Neural cell (in vitro differentiated cells): ENCODE results near the gene GSG1. TPM values are rescaled to one million over a fixed set of nuclear protein-coding genes. Genes with fewer than 3 reads are reported as not detected.

ENCODE experiments used
- H2AFZ ChIP-seq: fragments of 200-600, 300-800 bp; sonication (generic), shearing (Covaris generic); 2 replicates; pipeline ENCODE4 v1.6.0; 2014; ENCODE audit warnings: low read depth, mild to moderate bottlenecking, antibody characterized with exemption, low read length, moderate library complexity
- H3F3A ChIP-seq: fragments of 200-600 bp; shearing (Covaris generic); 2 replicates; pipeline ENCODE4 v1.6.1; 2016; ENCODE audit warnings: mild to moderate bottlenecking, moderate library complexity, mixed read lengths, antibody characterized with exemption, low read length; ENCODE audit not compliant: insufficient read depth, poor library complexity, severe bottlenecking
- H3K27ac ChIP-seq: fragments of 200-600, 300-800 bp; sonication (generic), shearing (Covaris generic); 2 replicates; pipeline ENCODE4 v1.5.1; 2014; ENCODE audit warnings: mild to moderate bottlenecking, low read length, moderate library complexity
- H3K27me3 ChIP-seq: fragments of 300-800, 200-600 bp; sonication (generic), shearing (Covaris generic); 2 replicates; pipeline ENCODE4 v1.6.0; 2014; ENCODE audit warnings: mild to moderate bottlenecking, low read depth, low read length, moderate library complexity; ENCODE audit not compliant: insufficient read depth
- H3K36me3 ChIP-seq: fragments of 300-800, 200-600 bp; sonication (generic), shearing (Covaris generic); 2 replicates; pipeline ENCODE4 v1.5.1; 2014; ENCODE audit warnings: mild to moderate bottlenecking, antibody characterized with exemption, low read length, moderate library complexity; ENCODE audit not compliant: insufficient read depth
- H3K4me2 ChIP-seq: fragments of 300-800, 200-600 bp; sonication (generic), shearing (Covaris generic); 2 replicates; pipeline ENCODE4 v1.6.0; 2014; ENCODE audit warnings: mild to moderate bottlenecking, low read length
- H3K4me3 ChIP-seq: fragments of 300-800, 200-600 bp; sonication (generic), shearing (Covaris generic); 2 replicates; pipeline ENCODE4 v1.5.1; 2014; ENCODE audit warnings: mild to moderate bottlenecking, low read length, moderate library complexity
- H3K79me2 ChIP-seq: fragments of 200-600 bp; shearing (Covaris generic); replicated peaks from 2 replicates; pipeline ENCODE4 v1.6.0; 2014; ENCODE audit warnings: mild to moderate bottlenecking, low read length, moderate library complexity; ENCODE audit not compliant: insufficient read depth
- H3K9ac ChIP-seq: fragments of 300-800, 200-600 bp; sonication (generic), shearing (Covaris generic); 2 replicates; pipeline ENCODE4 v1.6.1; 2016; ENCODE audit warnings: mild to moderate bottlenecking, low read length, mixed read lengths
- H3K9me2 ChIP-seq: fragments of 200-600 bp; shearing (Covaris generic); 2 replicates; pipeline ENCODE4 v1.6.1; 2016; ENCODE audit warnings: mild to moderate bottlenecking, low read length, mixed read lengths; ENCODE audit not compliant: insufficient read depth
- H3K9me3 ChIP-seq: fragments of 200-600, 300-800 bp; sonication (generic), shearing (Covaris generic); 2 replicates; pipeline ENCODE4 v1.6.1; 2016; ENCODE audit warnings: mild to moderate bottlenecking, mixed run types, low read length, moderate library complexity, mixed read lengths
- H4K20me1 ChIP-seq: fragments of 200-600 bp; shearing (Covaris generic); 2 replicates; pipeline ENCODE4 v1.6.1; 2016; ENCODE audit warnings: mild to moderate bottlenecking, mixed run types; ENCODE audit not compliant: insufficient read depth
- CTCF ChIP-seq: fragments of 450-650 bp; IDR thresholded peaks from 2 replicates; pipeline ENCODE4 v1.5.1; 2014; ENCODE audit warnings: antibody characterized with exemption, mild to moderate bottlenecking, moderate library complexity; ENCODE audit not compliant: poor library complexity, severe bottlenecking
- EP300 ChIP-seq: fragments of 450-650 bp; conservative IDR thresholded peaks from 2 replicates; pipeline ENCODE4 v1.6.1; 2014; ENCODE audit warnings: antibody characterized with exemption, mild to moderate bottlenecking, moderate library complexity; ENCODE audit not compliant: poor library complexity, severe bottlenecking
- EZH2 ChIP-seq: fragments of 200-600, 300-800 bp; shearing (Covaris generic), sonication (generic); IDR thresholded peaks from 2 replicates; pipeline ENCODE4 v1.6.1; 2014; ENCODE audit warnings: antibody characterized with exemption, low read length, borderline replicate concordance, mild to moderate bottlenecking; ENCODE audit not compliant: insufficient read depth, poor library complexity, severe bottlenecking
- MXI1 ChIP-seq: fragments of 450-650 bp; conservative IDR thresholded peaks from 2 replicates; pipeline ENCODE4 v1.6.1; 2014; ENCODE audit warnings: antibody characterized with exemption, mild to moderate bottlenecking; ENCODE audit not compliant: poor library complexity, severe bottlenecking
- POLR2AphosphoS5 ChIP-seq: IDR thresholded peaks from 2 replicates; pipeline ENCODE4 v1.6.1; 2012
- RAD21 ChIP-seq: fragments of 450-650 bp; conservative IDR thresholded peaks from 2 replicates; pipeline ENCODE4 v1.6.1; 2014; ENCODE audit warnings: antibody characterized with exemption, mild to moderate bottlenecking, moderate library complexity
- REST ChIP-seq: IDR thresholded peaks from 2 replicates; pipeline ENCODE4 v1.6.1; 2012; ENCODE audit warnings: borderline replicate concordance
- SMC3 ChIP-seq: fragments of 450-650 bp; conservative IDR thresholded peaks from 2 replicates; pipeline ENCODE4 v1.6.1; 2014; ENCODE audit warnings: antibody characterized with exemption, mild to moderate bottlenecking, moderate library complexity; ENCODE audit not compliant: poor library complexity
- TAF1 ChIP-seq: IDR thresholded peaks from 2 replicates; pipeline ENCODE4 v1.6.1; 2012; ENCODE audit warnings: low read depth
- polyA plus RNA-seq: library from polyadenylated mRNA; depleted of rRNA; stranded (reverse); fragments of >200 nt; gene quantifications from 2 replicates; pipeline ENCODE4 v1.2.3, GENCODE V29; 2014

GSG1 gene
- polyA plus RNA-seq, 1 donor from 2014 or later, result 0.17 TPM

- Histone ChIP-seq H3K27me3 (no peaks in the 10 kb centered on the region), H3K9ac (no peak overlapping the region), H2AFZ (no peak overlapping the region), H3K79me2 (no peaks in the 10 kb centered on the region), H3F3A (no peaks in the 10 kb centered on the region), H3K27ac (no peak overlapping the region), H4K20me1 (no peaks in the 10 kb centered on the region), H3K9me2 (no peaks in the 10 kb centered on the region), H3K4me2 (no peak overlapping the region), H3K36me3 (no peaks in the 10 kb centered on the region), H3K4me3 (no peak overlapping the region), H3K9me3 (no peaks in the 10 kb centered on the region)
- TF ChIP-seq EP300, result no peak
- no peak for TF ChIP-seq RAD21
- TF ChIP-seq CTCF, result no peak
- no peak for TF ChIP-seq POLR2AphosphoS5
- TF ChIP-seq EZH2, result no peak
- TF ChIP-seq MXI1, result no peak
- TF ChIP-seq TAF1, result no peak
- TF ChIP-seq SMC3, result no peak
- no peak for TF ChIP-seq REST
These were observed 39.3 kb upstream of the GSG1 start for GRCh38 chr12:13142747-13143146.

GRCh38 chr12:13141686-13142085, 38.2 kb upstream of the GSG1 start:
- no peaks in the 10 kb centered on the region for H3F3A ChIP-seq
- H3K27me3 ChIP-seq, result no peaks in the 10 kb centered on the region
- TF ChIP-seq POLR2AphosphoS5 (no peak), MXI1 (no peak), TAF1 (no peak)
- no peak overlapping the region for H2AFZ ChIP-seq
- no peak overlapping the region for H3K27ac ChIP-seq
- H3K4me3 ChIP-seq, result no peak overlapping the region
- H3K9me2 ChIP-seq, result no peaks in the 10 kb centered on the region
- H3K36me3 ChIP-seq, result no peaks in the 10 kb centered on the region
- no peak overlapping the region for H3K9ac ChIP-seq
- no peak overlapping the region for H3K4me2 ChIP-seq
- no peaks in the 10 kb centered on the region for H3K79me2 ChIP-seq
- H4K20me1 ChIP-seq, result no peaks in the 10 kb centered on the region
- H3K9me3 ChIP-seq, result no peaks in the 10 kb centered on the region
